GM12874 (cell line): ENCODE measurements around the gene PRDM16.

Experiments used
- TF ChIP-seq, protein P1 (sequence below): IDR thresholded peaks from 2 replicates; pipeline ENCODE4 v1.5.1; 2011; ENCODE audit warnings: low read depth, mild to moderate bottlenecking, control low read depth, low read length, moderate library complexity; ENCODE audit not compliant: insufficient read depth

PRDM16 gene

DNA sequence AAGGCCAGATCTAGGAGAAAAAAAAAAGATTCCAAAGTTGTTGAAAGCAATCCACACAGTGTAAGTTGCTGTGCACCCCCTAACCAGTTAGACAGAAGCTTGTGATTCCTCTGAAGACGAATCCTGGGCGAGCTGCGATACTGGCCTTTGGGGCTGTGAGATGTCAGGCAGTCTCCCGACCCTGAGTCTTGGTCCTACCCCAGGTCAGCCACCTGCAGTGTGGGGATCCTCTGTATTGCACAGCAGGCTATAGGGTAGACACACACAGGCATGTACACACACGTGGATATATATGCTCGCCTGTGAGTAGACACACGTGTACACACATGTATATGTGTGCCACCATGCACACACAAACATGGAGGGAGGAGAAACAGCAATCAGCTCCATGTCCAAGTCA, 34.8 kb upstream of the PRDM16 start:
- TF ChIP-seq, protein P1, sequence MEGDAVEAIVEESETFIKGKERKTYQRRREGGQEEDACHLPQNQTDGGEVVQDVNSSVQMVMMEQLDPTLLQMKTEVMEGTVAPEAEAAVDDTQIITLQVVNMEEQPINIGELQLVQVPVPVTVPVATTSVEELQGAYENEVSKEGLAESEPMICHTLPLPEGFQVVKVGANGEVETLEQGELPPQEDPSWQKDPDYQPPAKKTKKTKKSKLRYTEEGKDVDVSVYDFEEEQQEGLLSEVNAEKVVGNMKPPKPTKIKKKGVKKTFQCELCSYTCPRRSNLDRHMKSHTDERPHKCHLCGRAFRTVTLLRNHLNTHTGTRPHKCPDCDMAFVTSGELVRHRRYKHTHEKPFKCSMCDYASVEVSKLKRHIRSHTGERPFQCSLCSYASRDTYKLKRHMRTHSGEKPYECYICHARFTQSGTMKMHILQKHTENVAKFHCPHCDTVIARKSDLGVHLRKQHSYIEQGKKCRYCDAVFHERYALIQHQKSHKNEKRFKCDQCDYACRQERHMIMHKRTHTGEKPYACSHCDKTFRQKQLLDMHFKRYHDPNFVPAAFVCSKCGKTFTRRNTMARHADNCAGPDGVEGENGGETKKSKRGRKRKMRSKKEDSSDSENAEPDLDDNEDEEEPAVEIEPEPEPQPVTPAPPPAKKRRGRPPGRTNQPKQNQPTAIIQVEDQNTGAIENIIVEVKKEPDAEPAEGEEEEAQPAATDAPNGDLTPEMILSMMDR, result no peak

DNA sequence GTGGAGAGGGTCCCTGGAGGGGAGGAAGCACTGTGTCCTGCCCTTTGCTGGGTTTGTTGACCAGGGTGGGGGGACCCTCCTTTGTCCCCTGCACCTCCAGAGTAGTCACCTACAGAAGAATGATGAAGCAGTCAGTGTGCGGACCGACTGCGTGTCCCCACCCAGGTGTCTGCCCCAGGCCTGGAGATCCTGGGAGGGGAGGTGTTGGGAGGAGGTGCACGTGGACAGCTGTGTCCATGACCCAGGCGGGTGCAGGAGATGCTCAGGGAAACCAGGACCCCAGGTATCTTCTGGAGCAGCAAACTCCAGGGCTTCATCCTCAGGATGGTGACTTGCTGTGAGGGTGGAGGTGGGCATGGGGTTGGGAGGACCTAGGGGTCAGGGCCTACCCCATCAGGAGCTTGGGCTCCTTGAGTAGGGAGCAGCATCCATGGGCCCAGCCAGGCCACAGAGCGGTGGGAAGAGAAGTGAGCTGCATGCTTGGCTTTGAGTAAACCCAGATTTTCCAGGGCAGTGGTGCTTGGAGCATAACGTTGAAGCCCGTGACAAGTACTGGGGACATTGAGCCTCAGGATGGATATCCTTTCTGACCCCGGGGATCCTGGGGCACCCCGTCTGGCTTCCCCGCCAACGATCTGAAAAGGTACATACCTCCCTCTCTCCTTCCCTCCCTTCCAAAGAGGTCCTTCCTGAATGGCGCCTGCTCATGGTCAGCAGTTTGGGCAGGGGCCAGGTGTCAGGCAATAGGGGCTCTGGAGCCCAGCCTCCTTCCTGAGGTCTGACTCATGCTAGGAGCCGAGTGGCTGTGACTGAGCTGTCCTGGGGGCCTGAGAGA, 34.1 kb upstream of the PRDM16 start:
- TF ChIP-seq, protein P1, result no peak

- TF ChIP-seq, protein P1, result no peak
Observed at GRCh38 chr1:3035563-3036446, 33.2 kb upstream of the PRDM16 start.

DNA sequence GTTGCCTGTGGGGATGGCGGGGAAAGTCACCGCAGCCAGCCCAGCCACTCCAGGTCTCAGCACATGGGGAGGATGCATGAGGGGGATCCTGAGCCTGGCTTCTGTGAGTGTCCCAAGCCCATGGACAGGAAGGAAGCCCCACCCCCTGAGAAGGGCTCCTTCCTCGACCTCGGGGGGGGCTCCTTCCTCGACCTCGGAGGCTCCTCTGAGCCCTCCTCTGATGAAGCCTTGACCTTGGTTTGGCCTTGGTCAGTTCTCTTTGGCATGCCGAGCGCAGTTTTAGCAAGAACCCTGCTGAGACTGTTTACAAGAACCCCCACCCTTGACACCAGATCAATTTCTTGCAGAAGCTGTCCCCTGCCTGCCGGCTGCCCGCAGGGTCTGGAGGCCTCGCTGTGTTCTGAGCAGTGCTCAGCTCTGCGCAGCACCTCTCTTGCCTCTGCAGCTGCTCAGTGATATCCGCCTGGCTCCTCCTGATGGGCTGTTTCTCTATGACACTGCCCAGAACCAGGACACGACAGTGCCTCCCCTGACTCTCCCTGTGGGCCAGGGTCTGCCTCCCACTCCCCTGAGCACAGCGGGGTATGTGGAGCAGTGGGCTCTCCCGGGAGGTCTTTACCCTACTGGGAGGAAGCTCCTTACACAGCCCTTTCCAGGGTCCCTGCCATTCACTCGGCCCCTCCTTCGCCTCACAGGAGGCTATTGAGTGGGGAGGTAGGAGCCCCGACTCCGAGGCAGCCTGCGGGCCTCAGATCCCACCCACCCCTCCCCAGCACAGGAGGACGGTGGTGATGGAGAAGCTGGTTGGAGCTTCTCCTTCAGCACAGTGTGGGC, 32.3 kb upstream of the PRDM16 start:
- TF ChIP-seq, protein P1, result no peak

GRCh38 chr1:3037281-3038040, 31.5 kb upstream of the PRDM16 start:
- TF ChIP-seq, protein P1, result no peak

GRCh38 chr1:3038113-3038551, 30.9 kb upstream of the PRDM16 start:
- TF ChIP-seq, protein P1, result no peak
